Panc1 (cell line): ENCODE data around the gene SDK2. TPM values are rescaled to one million over a fixed set of nuclear protein-coding genes. Genes with fewer than 3 reads are reported as not detected.

Experiments used
- ATAC-seq: fragments of 200-7000 bp; cut with Tn5 transposase; 2 replicates; pipeline ENCODE4 v1.9.1; 2020; ENCODE audit warnings: mild to moderate bottlenecking, moderate library complexity
- BruUV-seq: library from RNA; stranded (reverse); fragments of 400-500 nt; replicated peaks from 2 replicates; lab custom pipeline; 2021; lab: Mats Ljungman, UMichigan
- CTCF ChIA-PET: fragments of 300-600 bp; sonication (Branson Sonifier 250); formaldehyde crosslinking; loops from one replicate; lab custom pipeline; 2022; ENCODE audit warnings: antibody characterized with exemption; lab: Charles Lee
- POLR2A ChIA-PET: fragments of 300-600 bp; sonication (Branson Sonifier 250); formaldehyde crosslinking; loops from one replicate; lab custom pipeline; 2022; ENCODE audit warnings: antibody characterized with exemption; lab: Charles Lee
- DNase-seq: peaks from one replicate; pipeline ENCODE4 v3.0.0-alpha.2; 2010; ENCODE audit warnings: low read depth, low spot score
- H3K27ac ChIP-seq: 2 replicates; pipeline ENCODE4 v1.5.1; 2011; ENCODE audit warnings: mild to moderate bottlenecking, low read length, inconsistent platforms
- H3K27me3 ChIP-seq: fragments of 200-500 bp; sonication (Bioruptor generic); 2 replicates; pipeline ENCODE4 v1.6.0; 2014; ENCODE audit warnings: low read length, inconsistent platforms; ENCODE audit not compliant: control insufficient read depth, insufficient read depth
- H3K36me3 ChIP-seq: fragments of 200-500 bp; sonication (Bioruptor generic); 2 replicates; pipeline ENCODE4 v1.5.1; 2014; ENCODE audit warnings: inconsistent platforms, mild to moderate bottlenecking, low read length, moderate library complexity; ENCODE audit not compliant: control insufficient read depth, insufficient read depth
- H3K4me1 ChIP-seq: 2 replicates; pipeline ENCODE4 v1.5.1; 2011; ENCODE audit warnings: inconsistent platforms, mild to moderate bottlenecking, low read length, moderate library complexity; ENCODE audit not compliant: control insufficient read depth, insufficient read depth
- H3K4me3 ChIP-seq, 2 experiments: 2 replicates each; pipeline ENCODE4 v1.5.1; 2011 to 2012; ENCODE audit warnings: low read depth in 2 of 2, low read length in 2 of 2, mild to moderate bottlenecking in 2 of 2, inconsistent platforms in 1 of 2, moderate library complexity in 1 of 2
- H3K9me3 ChIP-seq: fragments of 200-500 bp; sonication (Bioruptor generic); 2 replicates; pipeline ENCODE4 v1.5.1; 2014; ENCODE audit warnings: low read depth, mild to moderate bottlenecking, inconsistent platforms, low read length, moderate library complexity; ENCODE audit not compliant: control insufficient read depth, insufficient read depth
- CTCF ChIP-seq: fragments of 450-650 bp; IDR thresholded peaks from 2 replicates; pipeline ENCODE4 v1.5.1; 2017; ENCODE audit warnings: mild to moderate bottlenecking
- POLR2AphosphoS5 ChIP-seq: IDR thresholded peaks from 2 replicates; pipeline ENCODE4 v1.6.1; 2012; ENCODE audit warnings: mild to moderate bottlenecking, low read depth, low read length, moderate library complexity
- REST ChIP-seq, 2 experiments: IDR thresholded peaks; 2 replicates each; pipeline ENCODE4 v1.6.1; 2011 to 2012; ENCODE audit warnings: low read depth in 2 of 2, control low read depth in 1 of 2, low read length in 1 of 2, mild to moderate bottlenecking in 1 of 2, moderate library complexity in 1 of 2; ENCODE audit not compliant: insufficient read depth in 1 of 2
- SIN3A ChIP-seq: IDR thresholded peaks from 2 replicates; pipeline ENCODE4 v1.6.1; 2012; ENCODE audit warnings: low read depth, mild to moderate bottlenecking, low read length, moderate library complexity, borderline replicate concordance; ENCODE audit not compliant: insufficient read depth
- TCF7L2 ChIP-seq: IDR thresholded peaks from 2 replicates; pipeline ENCODE4 v1.6.1; 2011; ENCODE audit warnings: mild to moderate bottlenecking, low read depth, low read length, inconsistent platforms
- in situ Hi-C: cut with HindIII; loops from 2 replicates; pipeline ENCODE4 v1.10.0; 2016; ENCODE audit warnings: low sequenced_read_pairs, low pct_unique_long_range_greater_than_20kb
- intact Hi-C: fragments of 100-400 bp; cut with micrococcal nuclease; formaldehyde crosslinking; loops from one replicate; pipeline ENCODE4 v1.10.0; 2022; ENCODE audit not compliant: unreplicated experiment
- total RNA-seq: library from RNA; stranded (reverse); gene quantifications from one replicate; pipeline ENCODE4 v1.2.1, GENCODE V29; 2021; ENCODE audit not compliant: unreplicated experiment

SDK2 gene
- total RNA-seq, 1 experiment from 2014 or later: 0.41 TPM

- ChIA-PET POLR2A (interaction anchor here (0.6 kb wide), 2 partner anchors 59 to 652 kb away, joined by 3 read pairs; no protein-coding TSS in a partner anchor), CTCF (interaction anchor here (0.5 kb wide), 1 partner anchor 658 kb away, joined by 4 read pairs; no protein-coding TSS in a partner anchor)
- intact Hi-C loops (no loop called here), in situ Hi-C loops (no loop called here)
- DNase-seq (no peak), ATAC-seq (no peak)
- Histone ChIP-seq H3K4me1 (no peaks in the 10 kb centered on the region), H3K9me3 (no peaks in the 10 kb centered on the region), H3K36me3 (no peaks in the 10 kb centered on the region), H3K27ac (no peak overlapping the region), H3K4me3 (no peak overlapping the region), H3K27me3 (peaks cover 4% of the 10 kb centered on the region; the same call in 1 of the 2 replicates)
- no TSS peak for BruUV-seq
- TF ChIP-seq REST (IDR thresholded peaks at IDR 0.05; ENCODE audit: insufficient read depth in 1 of 2, low read depth in 2 of 2, low read length in 1 of 2): no peak
- no peak for TF ChIP-seq CTCF
- no peak for TF ChIP-seq POLR2AphosphoS5
- TF ChIP-seq SIN3A: no peak
- TF ChIP-seq TCF7L2: no peak
Measured at GRCh38 chr17:73376636-73377035, 267.6 kb downstream of the SDK2 start.

- Histone ChIP-seq H3K4me3 (no peak overlapping the region), H3K36me3 (no peaks in the 10 kb centered on the region), H3K9me3 (no peaks in the 10 kb centered on the region), H3K4me1 (no peaks in the 10 kb centered on the region), H3K27me3 (peaks cover 4% of the 10 kb centered on the region; the same call in 1 of the 2 replicates), H3K27ac (no peak overlapping the region)
- in situ Hi-C loops: no loop called here
- BruUV-seq: no TSS peak
- intact Hi-C loops: no loop called here
- TF ChIP-seq POLR2AphosphoS5 (no peak), CTCF (no peak)
- ChIA-PET CTCF (interaction anchor here (0.6 kb wide), 1 partner anchor 23 kb away, joined by 3 read pairs; no protein-coding TSS in a partner anchor), POLR2A (no interaction called here)
- ATAC-seq: no peak
- no peak for DNase-seq
Measured at GRCh38 chr17:73376152-73376551, 268.1 kb downstream of the SDK2 start.
